WTC11 (cell line): ENCODE measurements around the gene CFAP20. TPM values are rescaled to one million over a fixed set of nuclear protein-coding genes. Genes with fewer than 3 reads are reported as not detected.

Experiments used
- ATAC-seq: fragments of 200-7000 bp; cut with Tn5 transposase; 2 replicates; pipeline ENCODE4 v1.10.0; 2021; ENCODE audit warnings: mild to moderate bottlenecking, moderate library complexity
- CTCF ChIA-PET: fragments of 300-600 bp; sonication (Branson Sonifier 250); formaldehyde crosslinking; loops from one replicate; lab custom pipeline; 2021; ENCODE audit warnings: antibody characterized with exemption; lab: Charles Lee
- POLR2A ChIA-PET: fragments of 350-600 bp; sonication (Branson Sonifier 250); formaldehyde crosslinking; loops from one replicate; lab custom pipeline; 2021; ENCODE audit warnings: antibody characterized with exemption; lab: Charles Lee
- DNase-seq: peaks from one replicate; pipeline ENCODE4 v3.0.0; 2021; ENCODE audit warnings: low spot score
- H3K27ac Mint-ChIP-seq: 2 replicates; pipeline ENCODE4 v1.8.0; 2021; ENCODE audit warnings: mixed read lengths
- H3K27me3 Mint-ChIP-seq: 2 replicates; pipeline ENCODE4 v1.8.0; 2021; ENCODE audit warnings: low read depth, mild to moderate bottlenecking, moderate library complexity, mixed read lengths
- H3K36me3 Mint-ChIP-seq: 2 replicates; pipeline ENCODE4 v1.8.0; 2021; ENCODE audit warnings: mixed read lengths
- H3K4me1 Mint-ChIP-seq: 2 replicates; pipeline ENCODE4 v1.8.0; 2022; ENCODE audit warnings: mixed read lengths
- H3K4me3 Mint-ChIP-seq: 2 replicates; pipeline ENCODE4 v1.8.0; 2021; ENCODE audit warnings: mild to moderate bottlenecking, moderate library complexity, mixed read lengths
- H3K9me3 Mint-ChIP-seq: 2 replicates; pipeline ENCODE4 v1.8.0; 2021; ENCODE audit warnings: mixed read lengths
- CREB1 ChIP-seq: sonication (generic); formaldehyde crosslinking; IDR thresholded peaks from 2 replicates; pipeline ENCODE4 v1.8.0; 2023; ENCODE audit warnings: mild to moderate bottlenecking, missing genetic modification reagents
- CREM ChIP-seq: sonication (generic); formaldehyde crosslinking; IDR thresholded peaks from 2 replicates; pipeline ENCODE4 v1.8.1; 2022; ENCODE audit warnings: mild to moderate bottlenecking, missing genetic modification reagents, moderate library complexity
- ELF4 ChIP-seq: sonication (generic); formaldehyde crosslinking; IDR thresholded peaks from 2 replicates; pipeline ENCODE4 v1.8.1; 2022; ENCODE audit warnings: low read depth, mild to moderate bottlenecking, moderate library complexity, missing genetic modification reagents
- FOXJ3 ChIP-seq: sonication (generic); formaldehyde crosslinking; IDR thresholded peaks from 2 replicates; pipeline ENCODE4 v1.9.0; 2021; ENCODE audit warnings: missing genetic modification reagents, mild to moderate bottlenecking, borderline replicate concordance
- GABPB1 ChIP-seq: sonication (generic); formaldehyde crosslinking; IDR thresholded peaks from 2 replicates; pipeline ENCODE4 v1.8.1; 2023; ENCODE audit warnings: mild to moderate bottlenecking, missing genetic modification reagents
- HMGA2 ChIP-seq: fragments of 250-450 bp; sonication (Bioruptor Pico); IDR thresholded peaks from 2 replicates; pipeline ENCODE4 v1.4.0; 2021; ENCODE audit warnings: mild to moderate bottlenecking, moderate library complexity
- KAT7 ChIP-seq: sonication (generic); formaldehyde crosslinking; IDR thresholded peaks from 2 replicates; pipeline ENCODE4 v1.8.1; 2023; ENCODE audit warnings: missing genetic modification reagents, mild to moderate bottlenecking, borderline replicate concordance
- MXD4 ChIP-seq: fragments of 250-450 bp; sonication (Bioruptor Pico); IDR thresholded peaks from 2 replicates; pipeline ENCODE4 v1.8.0; 2021; ENCODE audit warnings: mild to moderate bottlenecking, moderate library complexity, borderline replicate concordance
- NFYB ChIP-seq: sonication (generic); formaldehyde crosslinking; conservative IDR thresholded peaks from 2 replicates; pipeline ENCODE4 v1.8.0; 2022; ENCODE audit warnings: low read depth, missing genetic modification reagents
- NR2C2 ChIP-seq: sonication (generic); formaldehyde crosslinking; IDR thresholded peaks from 2 replicates; pipeline ENCODE4 v1.8.0; 2022; ENCODE audit warnings: mild to moderate bottlenecking, missing genetic modification reagents
- NR3C1 ChIP-seq: sonication (generic); formaldehyde crosslinking; conservative IDR thresholded peaks from 2 replicates; pipeline ENCODE4 v1.8.1; 2023; ENCODE audit warnings: low read depth, mild to moderate bottlenecking, missing genetic modification reagents
- TP53 ChIP-seq: sonication (generic); formaldehyde crosslinking; IDR thresholded peaks from 2 replicates; pipeline ENCODE4 v1.8.1; 2023; ENCODE audit warnings: mild to moderate bottlenecking, missing genetic modification reagents
- ZBTB21 ChIP-seq: sonication (generic); formaldehyde crosslinking; IDR thresholded peaks from 2 replicates; pipeline ENCODE4 v1.8.1; 2023; ENCODE audit warnings: mild to moderate bottlenecking, missing genetic modification reagents, borderline replicate concordance
- ZNF121 ChIP-seq: sonication (generic); formaldehyde crosslinking; IDR thresholded peaks from 2 replicates; pipeline ENCODE4 v1.8.0; 2023; ENCODE audit warnings: missing genetic modification reagents
- ZNF219 ChIP-seq: sonication (generic); formaldehyde crosslinking; IDR thresholded peaks from 2 replicates; pipeline ENCODE4 v1.8.0; 2023; ENCODE audit warnings: missing genetic modification reagents, mild to moderate bottlenecking, borderline replicate concordance
- ZNF232 ChIP-seq: sonication (generic); formaldehyde crosslinking; IDR thresholded peaks from 2 replicates; pipeline ENCODE4 v1.8.0; 2022; ENCODE audit warnings: mild to moderate bottlenecking, missing genetic modification reagents
- ZNF263 ChIP-seq: sonication (generic); formaldehyde crosslinking; IDR thresholded peaks from 2 replicates; pipeline ENCODE4 v1.8.1; 2022; ENCODE audit warnings: low read depth, mild to moderate bottlenecking, moderate library complexity, missing genetic modification reagents
- ZNF423 ChIP-seq: fragments of 250-450 bp; sonication (Bioruptor Pico); IDR thresholded peaks from 2 replicates; pipeline ENCODE4 v2.1.2; 2022; ENCODE audit warnings: mild to moderate bottlenecking, moderate library complexity
- ZNF671 ChIP-seq: fragments of 250-450 bp; sonication (Bioruptor Pico); IDR thresholded peaks from 2 replicates; pipeline ENCODE4 v1.8.0; 2021; ENCODE audit warnings: mild to moderate bottlenecking
- total RNA-seq: library from RNA; stranded (reverse); gene quantifications from 3 replicates; pipeline ENCODE4 v1.2.3, GENCODE V29; 2021
- TF ChIP-seq, protein P1 (sequence below): sonication (generic); formaldehyde crosslinking; IDR thresholded peaks from 2 replicates; pipeline ENCODE4 v1.8.1; 2022; ENCODE audit warnings: low read depth, missing genetic modification reagents, borderline replicate concordance
- TF ChIP-seq, protein P2 (sequence below): fragments of 250-450 bp; sonication (Bioruptor Pico); conservative IDR thresholded peaks from 2 replicates; pipeline ENCODE4 v1.9.0; 2021; ENCODE audit warnings: mild to moderate bottlenecking
- TF ChIP-seq, protein P3 (sequence below): sonication (generic); formaldehyde crosslinking; IDR thresholded peaks from 2 replicates; pipeline ENCODE4 v1.8.0; 2022; ENCODE audit warnings: mild to moderate bottlenecking, missing genetic modification reagents
- TF ChIP-seq, protein P4 (sequence below): sonication (generic); formaldehyde crosslinking; IDR thresholded peaks from 2 replicates; pipeline ENCODE4 v1.8.1; 2023; ENCODE audit warnings: mild to moderate bottlenecking, missing genetic modification reagents, moderate library complexity
- TF ChIP-seq, protein P5 (sequence below): fragments of 250-450 bp; sonication (Bioruptor Pico); IDR thresholded peaks from 2 replicates; pipeline ENCODE4 v2.1.2; 2022; ENCODE audit warnings: mild to moderate bottlenecking, moderate library complexity
- TF ChIP-seq, protein P6 (sequence below): fragments of 250-450 bp; sonication (Bioruptor Pico); IDR thresholded peaks from 2 replicates; pipeline ENCODE4 v1.9.0; 2021; ENCODE audit warnings: mild to moderate bottlenecking, borderline replicate concordance
- TF ChIP-seq, protein P7 (sequence below): sonication (generic); formaldehyde crosslinking; IDR thresholded peaks from 2 replicates; pipeline ENCODE4 v1.8.1; 2022; ENCODE audit warnings: low read depth, mild to moderate bottlenecking, moderate library complexity, missing genetic modification reagents, borderline replicate concordance

The CFAP20 gene
- total RNA-seq, 1 experiment from 2014 or later = 41.9 TPM

DNA sequence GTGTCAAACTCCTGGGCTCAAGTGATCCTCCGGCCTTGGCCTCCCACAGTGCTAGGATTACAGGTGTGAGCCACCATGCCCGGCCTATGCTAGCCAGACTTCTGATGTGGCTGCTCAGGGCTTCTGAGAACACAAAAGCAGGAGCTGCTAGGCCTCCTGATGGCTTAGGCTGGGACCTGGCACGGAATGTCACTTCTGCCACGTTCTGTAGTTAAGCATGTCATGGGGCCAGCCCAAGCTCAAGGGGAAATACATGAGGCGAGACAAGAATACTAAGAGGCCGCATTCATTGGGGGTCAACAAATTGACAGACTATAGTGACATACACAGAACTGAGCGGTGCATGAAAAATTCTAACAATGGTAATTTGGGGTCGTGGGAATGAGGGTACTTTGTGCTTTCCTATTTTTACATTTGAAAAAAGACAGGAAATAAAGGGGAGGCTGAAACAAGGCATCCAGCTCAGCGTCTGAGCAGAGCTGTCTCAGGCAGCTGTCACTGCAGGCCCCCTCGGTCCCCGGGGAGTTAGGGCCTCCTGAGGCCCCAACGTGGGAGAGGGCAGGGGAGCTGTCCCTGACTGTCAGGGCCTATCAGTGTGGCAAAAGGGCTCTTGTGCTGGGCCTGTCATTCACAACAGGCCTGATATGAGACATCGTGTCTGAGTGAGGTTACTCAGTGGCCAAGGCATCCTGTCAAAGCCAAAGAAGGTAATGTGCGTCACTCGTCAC lies 26.4 kb downstream of the CFAP20 start (continued):
- TF ChIP-seq ELF4 (CRISPR knock-in tag) (no peak), ZNF671 (CRISPR knock-in tag) (no peak), CREB1 (no peak), NFYB (CRISPR knock-in tag) (no peak), ZNF121 (CRISPR knock-in tag) (no peak), TP53 (CRISPR knock-in tag) (no peak), KAT7 (CRISPR knock-in tag) (no peak)
- TF ChIP-seq, protein P1, sequence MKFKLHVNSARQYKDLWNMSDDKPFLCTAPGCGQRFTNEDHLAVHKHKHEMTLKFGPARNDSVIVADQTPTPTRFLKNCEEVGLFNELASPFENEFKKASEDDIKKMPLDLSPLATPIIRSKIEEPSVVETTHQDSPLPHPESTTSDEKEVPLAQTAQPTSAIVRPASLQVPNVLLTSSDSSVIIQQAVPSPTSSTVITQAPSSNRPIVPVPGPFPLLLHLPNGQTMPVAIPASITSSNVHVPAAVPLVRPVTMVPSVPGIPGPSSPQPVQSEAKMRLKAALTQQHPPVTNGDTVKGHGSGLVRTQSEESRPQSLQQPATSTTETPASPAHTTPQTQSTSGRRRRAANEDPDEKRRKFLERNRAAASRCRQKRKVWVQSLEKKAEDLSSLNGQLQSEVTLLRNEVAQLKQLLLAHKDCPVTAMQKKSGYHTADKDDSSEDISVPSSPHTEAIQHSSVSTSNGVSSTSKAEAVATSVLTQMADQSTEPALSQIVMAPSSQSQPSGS = no peak
- TF ChIP-seq, protein P2, sequence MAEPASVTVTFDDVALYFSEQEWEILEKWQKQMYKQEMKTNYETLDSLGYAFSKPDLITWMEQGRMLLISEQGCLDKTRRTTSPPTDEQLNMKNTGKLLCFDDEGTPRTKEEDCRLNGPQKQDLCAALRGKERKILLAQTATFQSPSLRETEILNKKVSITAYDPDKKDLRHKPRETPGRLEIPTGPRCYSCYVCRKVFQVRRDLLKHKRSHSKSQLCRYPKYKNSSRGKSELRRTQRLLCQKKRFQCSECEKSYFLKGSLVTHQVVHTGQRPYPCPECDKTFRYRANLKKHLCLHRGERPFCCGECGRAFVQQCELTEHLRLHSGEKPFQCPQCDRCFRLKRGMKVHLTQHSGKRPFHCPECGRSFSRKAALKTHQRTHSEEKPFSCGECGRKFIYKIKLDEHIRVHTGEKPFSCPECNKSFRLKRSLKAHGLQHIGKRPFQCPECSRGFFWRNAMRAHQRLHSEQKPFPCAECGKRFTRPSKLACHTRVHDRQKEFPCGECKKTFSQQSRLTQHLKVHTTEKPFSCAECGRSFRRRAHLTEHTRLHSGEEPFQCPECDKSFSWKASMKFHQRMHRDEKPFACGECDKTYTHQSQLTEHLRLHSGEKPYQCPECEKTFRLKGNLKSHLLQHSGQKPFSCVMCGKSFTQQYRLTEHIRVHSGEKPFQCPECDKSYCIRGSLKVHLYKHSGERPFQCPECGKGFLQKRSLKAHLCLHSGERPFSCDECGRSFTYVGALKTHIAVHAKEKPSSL (CRISPR knock-in tag) = no peak

DNA sequence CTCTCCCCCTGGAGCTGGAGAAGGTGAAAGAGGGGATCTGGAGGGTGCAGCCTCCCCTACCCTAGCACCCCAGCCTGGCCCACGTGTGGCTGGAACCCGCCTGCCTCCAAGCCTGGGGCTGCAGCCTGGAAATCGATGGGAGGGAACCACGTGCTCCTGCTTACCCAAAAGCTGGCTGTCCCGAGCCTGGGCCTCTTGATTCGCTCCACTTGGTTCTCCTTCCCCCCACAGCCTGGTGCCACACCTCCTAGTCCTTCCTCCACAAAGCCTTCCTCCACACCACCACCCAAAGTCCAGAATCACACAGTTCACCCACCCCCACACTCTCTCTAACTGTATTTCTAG lies 29.3 kb downstream of the CFAP20 start:
- Mint-ChIP-seq H3K4me3 (no peak overlapping the region), H3K9me3 (no peaks in the 10 kb centered on the region), H3K4me1 (peaks cover 19% of the 10 kb centered on the region), H3K36me3 (no peaks in the 10 kb centered on the region), H3K27me3 (peaks cover 2% of the 10 kb centered on the region), H3K27ac (no peak overlapping the region)
- DNase-seq (no peak), ATAC-seq (no peak)
- CTCF ChIA-PET = interaction anchor here (0.6 to 6.4 kb wide), 7 partner anchors 9 to 1093 kb away, joined by 3 to 92 read pairs (median 5); partner anchors contain the start of gene CFAP20
- POLR2A ChIA-PET = no interaction called here
- TF ChIP-seq MXD4 (CRISPR knock-in tag) (no peak), ZNF219 (CRISPR knock-in tag) (no peak), CREM (CRISPR knock-in tag) (no peak), ZNF423 (CRISPR knock-in tag) (no peak), FOXJ3 (CRISPR knock-in tag) (no peak), GABPB1 (CRISPR knock-in tag) (no peak), ZNF232 (no peak), ZNF263 (CRISPR knock-in tag) (no peak), HMGA2 (no peak), NR3C1 (CRISPR knock-in tag) (no peak), NR2C2 (no peak), ZBTB21 (CRISPR knock-in tag) (no peak)
- TF ChIP-seq, protein P3, sequence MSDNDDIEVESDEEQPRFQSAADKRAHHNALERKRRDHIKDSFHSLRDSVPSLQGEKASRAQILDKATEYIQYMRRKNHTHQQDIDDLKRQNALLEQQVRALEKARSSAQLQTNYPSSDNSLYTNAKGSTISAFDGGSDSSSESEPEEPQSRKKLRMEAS (CRISPR knock-in tag) = no peak
- TF ChIP-seq, protein P4, sequence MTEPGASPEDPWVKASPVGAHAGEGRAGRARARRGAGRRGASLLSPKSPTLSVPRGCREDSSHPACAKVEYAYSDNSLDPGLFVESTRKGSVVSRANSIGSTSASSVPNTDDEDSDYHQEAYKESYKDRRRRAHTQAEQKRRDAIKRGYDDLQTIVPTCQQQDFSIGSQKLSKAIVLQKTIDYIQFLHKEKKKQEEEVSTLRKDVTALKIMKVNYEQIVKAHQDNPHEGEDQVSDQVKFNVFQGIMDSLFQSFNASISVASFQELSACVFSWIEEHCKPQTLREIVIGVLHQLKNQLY (CRISPR knock-in tag) = no peak
- TF ChIP-seq, protein P5, sequence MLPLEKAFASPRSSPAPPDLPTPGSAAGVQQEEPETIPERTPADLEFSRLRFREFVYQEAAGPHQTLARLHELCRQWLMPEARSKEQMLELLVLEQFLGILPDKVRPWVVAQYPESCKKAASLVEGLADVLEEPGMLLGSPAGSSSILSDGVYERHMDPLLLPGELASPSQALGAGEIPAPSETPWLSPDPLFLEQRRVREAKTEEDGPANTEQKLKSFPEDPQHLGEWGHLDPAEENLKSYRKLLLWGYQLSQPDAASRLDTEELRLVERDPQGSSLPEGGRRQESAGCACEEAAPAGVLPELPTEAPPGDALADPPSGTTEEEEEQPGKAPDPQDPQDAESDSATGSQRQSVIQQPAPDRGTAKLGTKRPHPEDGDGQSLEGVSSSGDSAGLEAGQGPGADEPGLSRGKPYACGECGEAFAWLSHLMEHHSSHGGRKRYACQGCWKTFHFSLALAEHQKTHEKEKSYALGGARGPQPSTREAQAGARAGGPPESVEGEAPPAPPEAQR (CRISPR knock-in tag) = no peak
- TF ChIP-seq, protein P6, sequence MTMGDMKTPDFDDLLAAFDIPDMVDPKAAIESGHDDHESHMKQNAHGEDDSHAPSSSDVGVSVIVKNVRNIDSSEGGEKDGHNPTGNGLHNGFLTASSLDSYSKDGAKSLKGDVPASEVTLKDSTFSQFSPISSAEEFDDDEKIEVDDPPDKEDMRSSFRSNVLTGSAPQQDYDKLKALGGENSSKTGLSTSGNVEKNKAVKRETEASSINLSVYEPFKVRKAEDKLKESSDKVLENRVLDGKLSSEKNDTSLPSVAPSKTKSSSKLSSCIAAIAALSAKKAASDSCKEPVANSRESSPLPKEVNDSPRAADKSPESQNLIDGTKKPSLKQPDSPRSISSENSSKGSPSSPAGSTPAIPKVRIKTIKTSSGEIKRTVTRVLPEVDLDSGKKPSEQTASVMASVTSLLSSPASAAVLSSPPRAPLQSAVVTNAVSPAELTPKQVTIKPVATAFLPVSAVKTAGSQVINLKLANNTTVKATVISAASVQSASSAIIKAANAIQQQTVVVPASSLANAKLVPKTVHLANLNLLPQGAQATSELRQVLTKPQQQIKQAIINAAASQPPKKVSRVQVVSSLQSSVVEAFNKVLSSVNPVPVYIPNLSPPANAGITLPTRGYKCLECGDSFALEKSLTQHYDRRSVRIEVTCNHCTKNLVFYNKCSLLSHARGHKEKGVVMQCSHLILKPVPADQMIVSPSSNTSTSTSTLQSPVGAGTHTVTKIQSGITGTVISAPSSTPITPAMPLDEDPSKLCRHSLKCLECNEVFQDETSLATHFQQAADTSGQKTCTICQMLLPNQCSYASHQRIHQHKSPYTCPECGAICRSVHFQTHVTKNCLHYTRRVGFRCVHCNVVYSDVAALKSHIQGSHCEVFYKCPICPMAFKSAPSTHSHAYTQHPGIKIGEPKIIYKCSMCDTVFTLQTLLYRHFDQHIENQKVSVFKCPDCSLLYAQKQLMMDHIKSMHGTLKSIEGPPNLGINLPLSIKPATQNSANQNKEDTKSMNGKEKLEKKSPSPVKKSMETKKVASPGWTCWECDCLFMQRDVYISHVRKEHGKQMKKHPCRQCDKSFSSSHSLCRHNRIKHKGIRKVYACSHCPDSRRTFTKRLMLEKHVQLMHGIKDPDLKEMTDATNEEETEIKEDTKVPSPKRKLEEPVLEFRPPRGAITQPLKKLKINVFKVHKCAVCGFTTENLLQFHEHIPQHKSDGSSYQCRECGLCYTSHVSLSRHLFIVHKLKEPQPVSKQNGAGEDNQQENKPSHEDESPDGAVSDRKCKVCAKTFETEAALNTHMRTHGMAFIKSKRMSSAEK (CRISPR knock-in tag) = no peak
- TF ChIP-seq, protein P7, sequence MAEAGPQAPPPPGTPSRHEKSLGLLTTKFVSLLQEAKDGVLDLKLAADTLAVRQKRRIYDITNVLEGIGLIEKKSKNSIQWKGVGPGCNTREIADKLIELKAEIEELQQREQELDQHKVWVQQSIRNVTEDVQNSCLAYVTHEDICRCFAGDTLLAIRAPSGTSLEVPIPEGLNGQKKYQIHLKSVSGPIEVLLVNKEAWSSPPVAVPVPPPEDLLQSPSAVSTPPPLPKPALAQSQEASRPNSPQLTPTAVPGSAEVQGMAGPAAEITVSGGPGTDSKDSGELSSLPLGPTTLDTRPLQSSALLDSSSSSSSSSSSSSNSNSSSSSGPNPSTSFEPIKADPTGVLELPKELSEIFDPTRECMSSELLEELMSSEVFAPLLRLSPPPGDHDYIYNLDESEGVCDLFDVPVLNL (CRISPR knock-in tag) = no peak
